HG03039 (cell line): Measurements from ENCODE around the gene CEBPG.

Experiments
- ATAC-seq: cut with Tn5 transposase; IDR thresholded peaks from one replicate; pipeline ENCODE4 v1.9.1; 2021; ENCODE audit warnings: mild to moderate bottlenecking, moderate library complexity; ENCODE audit not compliant: unreplicated experiment

CEBPG gene

DNA sequence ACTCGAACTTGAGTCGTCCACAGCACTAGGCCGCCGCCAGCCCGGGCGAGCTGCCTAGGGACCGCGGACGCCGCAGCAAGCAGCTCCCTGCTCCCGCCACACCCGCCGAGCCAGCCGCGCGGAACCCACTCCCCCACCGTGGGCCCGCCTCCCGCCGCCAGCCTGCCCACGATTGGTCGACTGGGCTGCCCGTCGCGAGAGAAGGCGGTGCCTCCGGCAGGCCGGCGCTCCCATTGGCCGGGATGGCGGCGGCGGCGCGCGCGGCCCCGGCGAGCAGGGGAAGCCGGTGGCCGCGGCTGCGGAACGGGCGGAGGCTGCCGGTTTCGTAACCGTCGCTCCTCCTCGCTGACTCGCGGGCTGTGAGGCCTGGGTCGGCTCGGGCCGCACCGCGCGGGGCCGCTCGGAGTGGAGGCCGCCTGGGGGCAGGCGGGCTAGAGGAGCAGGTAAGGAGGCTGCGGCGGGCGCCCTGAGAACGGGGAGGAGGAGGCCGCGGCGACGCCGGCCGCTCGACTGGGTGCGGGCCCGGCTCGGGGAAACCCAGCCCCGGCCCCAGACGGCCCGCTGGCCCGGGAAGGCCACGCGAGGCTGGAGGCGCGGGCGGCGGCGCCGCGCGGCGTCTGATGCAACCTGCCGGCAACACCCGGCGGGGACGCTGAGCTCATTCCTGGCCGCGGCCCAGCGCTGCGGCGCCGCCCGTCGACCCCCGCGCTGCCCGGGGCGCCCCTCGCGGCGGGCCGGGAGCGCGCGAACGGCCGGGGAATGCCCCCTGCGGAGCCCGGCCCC, at the start of gene CEBPG:
TSS of gene CEBPG (plus strand) at position 257 of the 783 bp plus-strand sequence. CDS start 5,531 bp downstream, outside the sequence.
- ATAC-seq = peak; percentile 89

DNA sequence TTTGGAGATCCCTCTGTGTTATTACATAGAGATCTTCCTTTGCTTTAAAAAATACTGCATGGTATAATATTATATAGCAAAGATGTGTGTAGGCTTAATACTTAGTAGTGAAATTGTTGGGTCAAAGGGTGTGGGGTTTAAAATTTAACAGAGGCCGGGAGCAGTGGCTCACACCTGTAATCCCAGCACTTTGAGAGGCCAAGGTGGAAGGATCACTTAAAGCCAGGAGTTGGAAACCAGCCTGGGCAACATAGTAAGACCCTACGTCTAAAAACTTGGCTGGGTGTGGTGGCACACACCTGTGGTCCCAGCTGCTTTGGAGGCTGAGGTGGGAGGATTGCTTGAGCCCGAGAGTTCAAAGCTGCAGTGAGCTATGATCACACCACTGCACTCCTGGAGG, 48.9 kb upstream of the CEBPG start:
- ATAC-seq = no peak

DNA sequence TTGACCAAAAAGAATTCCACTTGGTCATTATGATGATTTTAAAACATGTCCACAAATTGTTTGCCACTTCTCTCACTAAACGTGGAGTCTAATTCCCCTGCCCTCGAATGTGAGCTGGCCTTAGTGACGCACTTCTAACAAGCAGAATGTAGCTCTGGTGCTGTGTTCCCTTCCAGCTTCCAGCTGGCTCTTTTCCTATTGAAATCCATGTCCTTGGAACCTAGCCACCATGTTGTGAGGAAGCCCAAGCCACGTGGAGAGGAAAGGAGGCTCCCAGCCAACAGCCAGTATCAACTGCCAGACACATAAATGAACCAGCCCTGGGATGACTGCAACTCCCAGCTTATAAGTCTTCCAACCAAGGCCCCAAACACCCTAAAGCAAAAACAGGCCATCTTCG, 47.6 kb upstream of the CEBPG start:
- ATAC-seq = no peak

DNA sequence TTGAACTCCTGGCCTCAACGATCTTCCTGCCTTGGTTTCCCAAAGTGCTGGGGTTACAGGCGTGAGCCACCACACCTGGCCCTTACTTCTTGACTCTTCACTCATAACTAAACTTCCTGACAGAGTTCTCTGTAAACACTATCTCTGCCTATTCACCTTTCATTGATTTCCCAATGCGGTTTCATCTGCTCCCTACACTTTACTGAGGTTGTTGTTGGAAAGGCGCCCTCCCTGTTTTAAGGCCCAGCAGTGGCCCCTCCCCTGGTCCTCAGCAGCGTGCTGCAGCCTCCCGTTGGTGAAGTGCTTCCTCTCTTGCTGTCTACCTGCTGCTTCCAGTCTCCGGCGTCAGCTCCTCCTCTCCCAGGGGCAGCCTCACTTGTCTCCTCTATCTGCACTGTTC, 44.4 kb upstream of the CEBPG start:
- ATAC-seq = no peak

DNA sequence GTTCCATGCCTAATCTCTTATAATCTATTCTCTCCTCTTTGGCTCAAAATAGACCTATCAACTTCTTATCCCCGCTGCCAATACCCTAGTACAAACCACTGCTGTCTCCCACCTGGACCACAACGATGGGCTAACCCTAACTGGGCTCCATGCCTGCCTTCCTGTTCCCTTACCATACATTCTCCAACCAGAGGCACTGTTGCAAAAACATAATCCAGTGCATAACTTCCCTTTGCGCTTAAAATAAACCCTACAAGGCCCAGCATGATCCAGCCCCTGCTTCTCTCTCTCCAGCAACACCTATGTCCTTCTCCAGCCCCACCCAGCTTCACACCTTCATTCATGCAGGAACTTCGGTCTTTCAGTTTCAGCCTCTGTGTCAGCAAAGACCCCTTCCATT, 43.8 kb upstream of the CEBPG start:
- no peak for ATAC-seq

DNA sequence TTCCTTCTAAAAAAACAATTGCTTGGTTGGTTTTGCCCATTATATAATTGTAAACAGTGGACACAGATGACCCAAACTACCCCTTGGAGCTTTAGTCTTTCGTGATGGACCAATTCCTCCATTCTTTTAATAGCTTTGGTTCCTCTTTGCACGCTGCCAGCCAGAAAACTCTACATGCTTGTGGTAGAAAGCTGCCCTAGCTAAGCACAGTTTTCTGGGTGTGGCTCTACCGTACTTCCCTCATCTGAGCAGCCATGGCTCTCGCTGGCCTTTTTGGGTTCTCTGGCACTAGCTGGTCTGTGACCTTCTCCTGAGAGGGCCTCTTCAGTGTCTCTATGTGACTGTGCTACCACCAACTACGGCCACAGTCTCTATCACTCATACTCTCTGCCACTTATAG, 41.3 kb upstream of the CEBPG start:
- ATAC-seq = no peak

DNA sequence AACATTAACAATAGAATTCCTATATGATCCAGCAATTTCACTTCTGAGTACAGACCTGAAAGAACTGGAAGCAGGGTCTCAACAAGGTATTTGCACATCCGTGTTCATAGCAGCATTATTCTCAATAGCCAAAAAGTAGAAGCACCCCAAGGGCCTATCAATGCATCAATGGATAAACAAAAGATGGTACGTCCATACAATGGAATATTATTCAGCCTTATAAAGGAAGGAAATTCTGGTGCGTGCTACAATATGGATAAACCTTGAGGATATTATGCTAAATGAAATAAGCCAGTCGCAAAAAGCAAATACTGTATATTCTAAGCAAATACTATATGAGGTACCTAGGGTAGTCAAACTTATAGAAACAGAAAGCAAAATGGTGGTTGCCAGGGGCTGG, 40.4 kb upstream of the CEBPG start:
- no peak for ATAC-seq

DNA sequence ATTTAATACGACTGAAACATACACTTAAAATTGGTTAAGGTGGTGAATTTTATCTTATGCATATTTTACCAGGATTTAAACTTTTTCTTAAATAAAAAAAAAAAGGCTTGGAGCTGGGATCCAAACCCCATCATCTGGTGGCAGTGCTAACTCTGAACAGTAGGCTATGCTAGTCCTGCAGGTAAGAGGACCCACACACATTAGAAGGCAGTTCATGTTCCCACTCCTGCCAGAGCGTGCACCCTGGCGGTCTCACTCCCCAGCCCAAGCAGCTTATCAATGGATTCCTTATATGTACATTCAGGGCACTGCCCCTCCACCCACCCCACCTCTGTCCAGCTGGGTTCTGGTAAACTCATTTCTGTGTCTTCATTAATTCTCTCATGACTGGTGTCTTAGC, 39.9 kb upstream of the CEBPG start:
- no peak for ATAC-seq

DNA sequence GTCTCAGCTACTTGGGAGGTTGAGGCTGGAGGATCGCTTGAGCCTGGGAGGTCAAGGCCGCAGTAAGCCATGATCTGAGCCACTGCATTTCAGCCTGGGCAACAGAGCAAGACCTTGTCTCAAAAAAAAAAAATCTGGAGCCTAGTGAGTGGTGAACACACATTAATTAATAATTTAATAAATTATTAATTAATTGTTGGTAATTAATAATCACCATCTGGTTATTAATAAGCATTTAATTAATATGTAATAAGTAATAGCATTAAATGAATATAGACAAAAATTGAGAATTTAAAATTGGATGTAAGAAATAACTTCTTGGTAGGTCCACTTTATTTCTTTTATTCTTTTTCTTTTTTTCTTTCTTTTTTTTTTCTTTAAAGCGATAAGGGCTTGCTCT, 39.2 kb upstream of the CEBPG start:
- ATAC-seq = no peak

DNA sequence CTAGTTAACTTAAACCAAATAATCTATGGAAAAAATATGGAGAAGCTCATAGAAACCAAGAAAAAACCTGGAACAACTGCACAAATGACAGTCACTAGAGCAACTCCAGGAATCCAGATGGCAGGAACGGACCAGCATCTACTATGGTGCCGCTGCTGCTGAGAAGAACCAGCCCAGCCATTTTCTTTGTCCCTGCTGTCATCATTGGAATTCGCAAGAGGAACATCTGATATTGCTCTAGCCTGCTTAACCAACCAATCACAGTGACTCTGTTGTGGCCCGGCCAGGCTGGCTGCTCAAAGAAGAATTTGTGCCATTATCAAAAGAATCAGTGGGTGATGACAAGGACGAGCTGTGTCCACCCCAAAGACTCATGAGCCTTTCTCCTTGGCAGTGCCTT, 38.1 kb upstream of the CEBPG start:
- ATAC-seq = no peak

DNA sequence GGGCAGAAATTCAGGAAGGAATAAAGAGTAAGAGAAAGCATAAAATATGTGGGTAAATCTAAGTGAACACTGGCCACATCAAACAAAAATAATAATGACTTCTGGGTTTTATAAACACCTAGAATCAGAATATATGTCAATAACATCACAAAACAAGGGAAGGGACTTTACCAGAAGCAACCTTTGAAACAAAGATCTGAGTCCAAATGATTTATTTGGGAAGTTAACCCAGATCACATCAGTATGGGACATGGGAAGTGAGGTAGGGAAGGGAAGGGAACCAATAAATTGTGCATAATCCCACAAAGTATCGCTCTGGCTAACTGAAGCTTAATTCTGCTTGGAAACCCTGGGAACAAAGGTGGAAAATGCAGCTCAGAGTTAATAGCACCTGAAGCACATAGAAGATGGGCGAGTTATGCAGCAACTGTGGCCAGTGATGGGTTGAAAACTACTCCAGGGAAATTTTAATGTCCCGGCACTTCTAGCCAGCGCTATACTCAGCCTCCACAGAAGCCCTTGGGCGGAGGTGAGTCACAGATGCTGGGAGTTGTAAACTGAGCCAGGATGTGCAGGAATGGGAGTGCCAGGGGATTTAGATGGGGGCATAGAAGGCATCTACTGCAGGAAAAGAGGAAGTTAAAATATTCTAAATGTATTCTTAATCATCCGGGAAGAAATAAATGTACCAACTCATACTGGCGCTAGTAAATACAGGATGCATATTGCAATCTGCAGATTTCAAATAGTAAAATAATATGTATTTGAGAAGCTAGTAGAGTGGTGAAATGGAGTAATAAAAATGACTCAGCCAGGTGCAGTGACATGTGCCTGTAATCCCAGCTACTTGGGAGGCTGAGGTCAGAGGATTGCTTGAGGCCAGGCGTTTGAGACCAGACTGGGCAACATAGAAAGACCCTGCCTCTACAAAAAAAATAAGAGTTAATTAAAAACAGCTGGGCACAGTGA, 34.2 kb upstream of the CEBPG start:
- ATAC-seq = no peak

DNA sequence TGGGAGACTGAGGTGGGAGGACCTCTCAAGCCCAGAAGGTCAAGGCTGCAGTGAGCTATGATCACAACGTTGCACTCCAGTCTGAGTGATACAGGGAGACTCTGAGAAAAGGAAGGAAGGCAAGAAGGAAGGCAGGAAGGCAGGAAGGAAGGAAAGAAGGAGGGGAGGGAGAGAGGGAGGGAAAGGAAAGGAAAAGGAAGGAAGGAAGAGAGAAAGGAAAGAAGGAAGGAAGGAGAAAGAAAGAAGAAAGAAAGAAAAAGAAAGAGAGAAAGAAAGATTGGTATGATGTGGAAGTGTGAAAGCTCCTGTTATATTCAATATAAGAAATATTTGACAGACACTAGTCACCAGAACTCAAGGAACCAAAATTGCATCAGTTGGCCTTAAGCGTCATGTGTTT, 32.5 kb upstream of the CEBPG start:
- ATAC-seq = no peak

DNA sequence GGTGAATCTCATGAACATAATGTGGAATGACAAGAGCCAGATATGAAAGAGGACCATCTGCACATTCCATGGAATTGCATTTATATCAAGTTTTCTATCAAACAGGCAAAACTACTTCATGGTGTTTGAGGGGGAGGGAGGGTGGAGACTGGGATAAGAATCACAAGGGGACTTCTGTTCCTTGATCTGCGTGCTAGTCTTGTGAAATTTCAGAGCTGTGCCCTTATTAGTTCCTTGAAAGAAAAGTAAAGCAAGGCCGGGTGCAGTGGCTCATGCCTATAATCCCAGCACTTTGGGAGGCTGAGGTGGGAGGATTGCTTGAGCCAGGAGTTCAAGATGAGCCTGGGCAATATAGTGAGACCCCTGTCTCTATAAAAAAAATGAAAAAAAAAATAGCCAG, 30.2 kb upstream of the CEBPG start:
- no peak for ATAC-seq

DNA sequence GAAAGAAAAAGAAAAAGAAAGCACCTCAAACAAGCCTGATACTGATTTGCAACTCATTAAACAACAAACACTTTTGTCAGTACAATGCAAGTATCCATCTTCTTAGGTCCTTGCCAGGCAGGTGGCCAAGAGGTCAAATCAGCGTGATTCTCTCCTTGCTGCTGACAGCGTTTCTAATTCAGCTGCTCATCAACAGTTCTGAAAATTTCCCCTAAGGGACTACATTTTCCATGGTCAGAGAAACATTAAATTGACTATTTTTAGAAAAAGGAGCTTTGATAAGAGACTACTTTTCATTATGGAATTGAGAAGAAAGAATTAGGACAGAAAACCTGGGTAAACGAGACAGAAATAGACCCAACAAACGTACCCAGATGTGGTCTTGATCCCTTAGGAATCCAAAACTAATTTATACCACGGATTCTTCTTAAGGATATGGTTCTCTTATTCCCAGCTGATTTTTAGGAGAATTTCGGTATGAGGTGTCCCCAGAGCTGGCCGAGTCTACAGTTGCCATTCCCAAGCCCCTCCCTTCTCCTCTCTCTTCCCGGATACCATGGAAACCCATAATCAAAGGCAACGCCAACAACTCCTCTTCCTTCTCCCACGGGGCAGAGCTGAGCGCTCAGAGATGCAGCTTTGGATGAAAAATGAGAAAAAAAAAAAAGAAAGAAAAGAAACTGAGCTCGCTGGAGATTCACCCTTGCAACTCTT, 29.5 kb upstream of the CEBPG start:
- no peak for ATAC-seq

DNA sequence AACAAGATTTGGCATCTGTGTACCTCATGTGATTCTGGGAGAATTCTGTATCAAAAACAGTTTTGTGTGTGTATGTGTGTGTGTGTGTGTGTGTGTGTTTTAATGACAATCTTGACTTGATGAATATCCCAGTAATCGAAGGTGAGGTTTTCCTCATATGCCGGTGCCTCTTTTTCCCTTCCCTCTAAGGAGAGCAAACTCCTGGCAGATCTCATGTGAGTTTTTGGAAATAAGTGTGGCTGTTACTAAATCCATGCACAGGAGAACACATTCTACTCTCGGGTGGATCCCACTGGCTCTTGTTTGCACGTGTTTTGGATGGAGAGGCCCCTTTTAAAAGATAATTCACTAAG, 29.0 kb upstream of the CEBPG start:
- ATAC-seq = no peak

DNA sequence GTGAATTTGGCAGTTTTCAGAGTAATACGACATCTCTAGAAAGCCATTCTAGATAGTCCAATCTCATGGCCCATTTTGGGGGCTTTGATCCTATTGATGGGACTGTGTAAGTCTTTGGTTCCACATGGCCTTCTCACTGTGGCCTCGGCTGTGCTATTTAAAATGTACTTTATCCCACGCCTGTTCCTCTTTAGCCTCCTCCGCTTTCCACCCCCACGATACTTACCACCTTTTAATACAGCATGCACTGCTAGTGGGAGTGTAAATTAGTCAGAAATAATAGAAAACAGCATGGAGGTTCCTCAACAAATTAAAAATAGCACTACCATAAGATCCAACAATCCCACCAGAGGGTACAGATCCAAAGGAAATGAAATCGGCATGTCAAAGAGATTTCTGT, 28.3 kb upstream of the CEBPG start:
- ATAC-seq = no peak

DNA sequence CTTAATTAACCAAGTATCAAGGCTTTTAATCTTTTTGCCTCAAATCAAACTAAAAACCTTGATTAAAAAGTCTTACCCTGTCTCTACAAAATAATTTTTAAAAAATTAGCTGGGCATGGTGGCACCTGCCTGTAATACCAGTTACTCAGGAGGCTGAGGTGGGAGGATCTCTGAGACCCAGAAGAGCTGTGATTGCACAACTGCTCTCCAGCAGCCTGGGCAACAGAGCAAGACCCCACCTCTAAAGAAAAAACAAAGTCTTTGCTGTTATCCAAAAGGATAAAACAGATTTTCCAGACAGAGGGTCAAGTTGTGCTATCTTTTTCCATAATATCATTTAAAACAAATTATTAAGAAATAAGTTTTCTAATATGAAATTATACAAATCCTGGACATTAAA, 26.8 kb upstream of the CEBPG start:
- ATAC-seq = no peak

DNA sequence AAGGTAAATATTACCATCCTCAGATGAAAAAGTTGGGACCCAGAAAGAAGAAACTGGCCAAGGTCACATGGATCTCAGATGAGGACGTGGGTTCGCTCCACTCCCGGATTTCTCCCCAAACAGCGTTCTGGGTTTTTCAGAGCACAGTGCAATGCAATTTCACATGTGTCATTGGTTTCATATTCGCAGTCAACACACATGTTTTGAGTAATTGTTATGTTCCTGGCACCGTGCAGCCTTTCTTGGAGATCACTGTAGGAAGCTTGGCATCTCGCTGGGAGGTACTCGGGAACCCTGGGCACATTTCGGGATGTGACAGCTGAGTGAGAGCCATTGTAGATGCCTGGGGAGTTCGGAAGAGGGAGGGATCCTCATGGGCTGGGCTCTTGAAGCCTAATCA, 26.2 kb upstream of the CEBPG start:
- no peak for ATAC-seq

DNA sequence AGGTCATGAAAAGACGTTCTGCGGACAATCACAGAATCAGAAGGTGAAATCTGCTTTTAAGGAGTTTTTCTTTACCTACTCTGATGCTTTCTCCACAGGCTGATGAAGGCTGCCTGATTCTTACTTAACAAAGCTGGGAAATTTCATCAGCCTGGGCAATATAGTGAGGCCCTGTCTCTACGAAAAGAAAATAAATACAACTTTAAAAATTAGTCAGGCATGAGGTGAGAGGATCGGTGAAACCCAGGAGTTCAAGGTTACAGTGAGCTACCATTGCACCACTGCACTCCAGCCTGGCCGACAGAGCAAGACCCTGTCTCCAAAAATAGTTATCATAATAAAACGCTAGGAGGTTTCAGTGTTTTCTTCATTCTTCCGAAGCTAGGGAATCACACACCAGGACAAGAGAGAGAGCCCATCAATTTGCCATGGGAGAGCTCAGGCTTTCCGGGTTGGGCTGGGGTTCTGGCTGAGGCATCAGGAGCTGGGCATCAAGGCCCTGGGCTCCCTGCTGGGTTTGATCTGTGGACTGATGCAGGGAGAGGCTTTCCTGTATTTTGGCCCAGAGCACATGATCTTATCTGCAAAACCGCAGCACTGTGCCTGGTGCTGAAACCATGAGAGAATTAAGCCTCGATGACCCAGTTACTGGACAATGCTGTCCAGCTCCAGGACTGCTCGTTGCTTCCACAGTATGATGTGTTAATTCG, 25.1 kb upstream of the CEBPG start:
- no peak for ATAC-seq

DNA sequence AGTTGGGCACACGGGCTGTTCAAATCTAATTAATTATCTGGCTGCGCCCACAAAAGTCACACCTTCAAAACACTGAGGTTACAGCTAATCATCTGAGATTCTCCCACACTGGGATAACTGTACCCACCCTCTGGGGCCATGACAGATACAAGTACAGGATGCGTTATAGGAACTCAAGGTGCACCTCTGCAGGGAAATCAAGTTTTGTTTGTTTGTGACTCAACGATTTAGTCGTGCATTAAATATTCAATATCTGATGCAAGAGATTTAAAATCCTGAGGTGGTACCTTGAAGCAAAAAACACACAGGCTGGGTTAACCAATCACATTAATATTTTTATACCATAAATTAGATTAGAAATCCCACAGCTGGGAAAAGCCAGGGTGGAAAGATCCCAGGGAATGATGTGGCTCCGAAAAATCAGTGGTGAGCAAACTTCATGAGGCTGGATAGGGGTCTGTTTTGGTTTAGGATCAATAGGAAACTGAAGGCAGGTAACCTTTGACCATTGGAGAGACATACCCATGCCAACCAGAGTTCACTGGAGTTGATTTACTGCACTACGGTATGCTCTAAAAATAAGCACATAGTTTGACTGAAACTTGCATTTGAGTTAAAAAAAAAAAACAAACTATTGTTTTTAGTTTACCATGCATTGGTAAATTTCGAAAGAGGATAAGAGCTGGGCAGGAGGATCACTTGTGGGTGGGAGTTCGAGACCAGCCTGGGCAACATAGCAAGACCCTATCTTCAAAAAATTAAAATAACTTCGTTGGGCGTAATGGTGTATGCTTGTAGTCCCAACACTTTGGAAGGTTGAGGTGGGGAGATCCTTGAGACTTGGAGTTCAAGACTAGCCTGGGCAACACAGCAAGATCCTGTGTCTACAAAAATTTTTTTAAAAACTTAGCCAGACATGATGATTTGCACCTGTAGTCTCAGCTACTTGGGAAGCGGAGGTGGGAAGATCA, 23.9 kb upstream of the CEBPG start:
- ATAC-seq = no peak
